ENCODE measurements around the gene TPBGL. TPM values are rescaled to one million over a fixed set of nuclear protein-coding genes. Genes with fewer than 3 reads are reported as not detected.

TPBGL gene
- total RNA-seq, 1 donor = 0.10 TPM

DNA sequence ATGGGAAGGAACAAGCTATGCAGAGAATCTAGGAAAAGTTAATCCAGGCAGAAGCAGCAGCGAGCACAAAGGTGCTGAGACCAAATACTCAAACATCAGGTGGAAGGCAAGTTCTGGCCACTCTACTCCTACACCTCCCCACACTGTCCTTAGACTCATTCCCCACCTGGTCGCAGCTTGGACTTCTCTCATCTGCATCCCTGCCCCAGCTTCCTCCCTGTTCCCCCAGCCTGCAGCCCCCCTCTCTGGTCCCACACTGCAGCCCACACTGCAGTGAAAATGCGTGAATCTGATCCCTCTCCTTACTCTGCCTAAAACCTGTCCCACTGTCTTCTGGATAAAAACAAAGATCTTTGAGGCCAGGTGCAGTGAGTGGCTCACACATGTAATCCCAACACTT lies 9.1 kb downstream of the TPBGL start:
- no peak overlapping the region for H3K4me3 ChIP-seq (ENCODE audit: low read length)
- H3K27me3 ChIP-seq (ENCODE audit: insufficient read depth, low read length) = peaks cover 7% of the 10 kb centered on the region
- H3K4me1 ChIP-seq (ENCODE audit: insufficient read depth, low read length) = no peaks in the 10 kb centered on the region
- peaks cover 4% of the 10 kb centered on the region for H3K9me3 ChIP-seq (ENCODE audit: low read depth, low read length)

DNA sequence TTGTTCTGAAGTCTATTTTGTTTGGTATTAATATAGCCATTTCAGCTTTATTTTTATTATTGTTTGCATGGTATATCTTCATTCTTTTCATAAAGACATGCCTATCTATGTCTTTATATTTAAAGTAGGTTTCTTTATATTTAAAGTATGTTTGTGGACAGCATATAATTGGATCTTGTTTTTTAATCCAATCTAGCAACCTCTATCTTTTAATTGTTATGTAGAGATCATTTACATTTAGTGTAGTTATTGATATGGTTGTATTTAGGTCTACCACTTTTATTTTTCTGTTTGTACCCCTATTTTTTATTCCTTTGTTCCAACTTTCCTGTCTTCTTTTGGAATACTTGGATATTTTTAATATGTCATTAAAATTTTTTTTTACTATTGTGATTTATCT lies 13.8 kb downstream of the TPBGL start:
- Histone ChIP-seq H3K4me1 (ENCODE audit: insufficient read depth, low read length) (no peaks in the 10 kb centered on the region), H3K4me3 (ENCODE audit: low read length) (no peak overlapping the region), H3K9me3 (ENCODE audit: low read depth, low read length) (peaks cover 4% of the 10 kb centered on the region), H3K27me3 (ENCODE audit: insufficient read depth, low read length) (peaks cover 7% of the 10 kb centered on the region)

- peaks cover 59% of the 10 kb centered on the region for H3K4me1 ChIP-seq (ENCODE audit: insufficient read depth, low read length)
- no peaks in the 10 kb centered on the region for H3K9me3 ChIP-seq (ENCODE audit: low read depth, low read length)
- no peak overlapping the region for H3K4me3 ChIP-seq (ENCODE audit: low read length)
- no peaks in the 10 kb centered on the region for H3K27me3 ChIP-seq (ENCODE audit: insufficient read depth, low read length)
Observed at GRCh38 chr11:75260396-75261170, 20.0 kb downstream of the TPBGL start.

- Histone ChIP-seq H3K4me1 (ENCODE audit: insufficient read depth, low read length) (peaks cover 72% of the 10 kb centered on the region), H3K4me3 (ENCODE audit: low read length) (no peak overlapping the region), H3K9me3 (ENCODE audit: low read depth, low read length) (no peaks in the 10 kb centered on the region), H3K27me3 (ENCODE audit: insufficient read depth, low read length) (no peaks in the 10 kb centered on the region)
Observed at GRCh38 chr11:75261902-75262361, 21.4 kb downstream of the TPBGL start.

- H3K4me3 ChIP-seq (ENCODE audit: low read length) = no peak overlapping the region
- no peaks in the 10 kb centered on the region for H3K9me3 ChIP-seq (ENCODE audit: low read depth, low read length)
- peaks cover 76% of the 10 kb centered on the region for H3K4me1 ChIP-seq (ENCODE audit: insufficient read depth, low read length)
- H3K27me3 ChIP-seq (ENCODE audit: insufficient read depth, low read length) = no peaks in the 10 kb centered on the region
Observed at GRCh38 chr11:75262436-75262835, 21.9 kb downstream of the TPBGL start.

DNA sequence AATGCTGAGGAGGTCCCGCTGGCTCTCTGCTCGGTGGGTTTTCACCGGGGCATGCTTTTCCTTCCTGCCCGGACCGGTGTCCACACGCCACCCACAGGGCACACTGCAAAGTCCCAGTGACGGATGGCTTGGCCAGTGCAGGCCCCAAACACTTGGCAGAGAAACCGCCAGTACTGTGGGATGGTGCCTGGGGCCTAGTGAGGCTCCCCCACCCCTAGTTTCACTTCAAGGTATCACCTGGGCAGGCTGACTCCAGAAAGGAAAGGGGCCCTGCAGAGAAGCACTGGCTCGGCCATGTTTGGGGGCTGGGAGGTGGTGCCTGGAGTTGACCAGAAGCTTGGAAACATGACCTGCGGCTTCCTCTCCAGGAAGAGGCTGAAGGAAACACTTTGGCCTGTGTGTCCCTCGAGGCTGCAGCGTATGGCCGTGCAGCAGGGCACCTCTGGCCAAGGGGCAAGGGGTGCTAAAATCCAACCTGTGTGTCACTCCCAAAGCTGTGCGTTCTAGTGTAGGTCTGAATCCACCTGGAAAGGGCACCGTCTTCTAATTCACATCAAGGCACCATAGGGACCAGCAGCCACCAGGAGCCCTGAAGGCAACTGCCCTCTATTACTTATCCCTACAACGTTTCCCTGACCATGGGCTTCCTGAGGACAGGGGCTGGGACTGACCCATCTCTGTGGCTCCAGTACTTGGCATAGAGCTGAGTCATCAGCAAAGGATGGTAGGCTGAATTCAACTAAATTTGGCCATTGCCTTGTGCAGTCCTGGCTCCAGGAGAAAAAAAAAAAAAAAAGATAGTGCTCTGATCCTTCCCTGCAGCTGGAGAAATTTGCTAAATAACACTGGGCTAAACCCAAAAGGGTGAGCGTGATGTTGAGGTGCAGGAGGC lies 22.6 kb downstream of the TPBGL start:
- Histone ChIP-seq H3K27me3 (ENCODE audit: insufficient read depth, low read length) (no peaks in the 10 kb centered on the region), H3K9me3 (ENCODE audit: low read depth, low read length) (no peaks in the 10 kb centered on the region), H3K4me1 (ENCODE audit: insufficient read depth, low read length) (peaks cover 76% of the 10 kb centered on the region), H3K4me3 (ENCODE audit: low read length) (no peak overlapping the region)

DNA sequence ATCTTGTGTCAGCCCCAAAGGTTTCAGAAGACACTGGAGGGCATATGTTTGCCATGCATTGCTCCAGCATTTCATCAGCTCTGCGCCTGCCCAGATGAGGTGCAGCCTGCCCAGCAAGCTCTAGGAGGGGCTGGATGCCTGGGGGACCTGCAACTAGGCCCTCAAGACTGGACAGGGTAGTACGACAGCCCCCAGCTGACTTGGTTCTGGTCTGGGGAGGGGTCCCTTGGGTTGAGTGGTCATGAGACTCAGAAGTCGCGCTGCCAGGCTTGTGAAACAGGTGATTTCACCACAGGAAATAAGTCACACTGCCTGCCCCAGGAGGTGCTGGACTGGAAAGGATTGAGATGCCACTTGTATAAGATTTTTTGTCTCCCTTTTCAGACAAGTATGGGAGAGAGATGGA lies 23.4 kb downstream of the TPBGL start:
- peaks cover 76% of the 10 kb centered on the region for H3K4me1 ChIP-seq (ENCODE audit: insufficient read depth, low read length)
- H3K9me3 ChIP-seq (ENCODE audit: low read depth, low read length) = no peaks in the 10 kb centered on the region

GRCh38 chr11:75264356-75264755 lies 23.8 kb downstream of the TPBGL start:
- Histone ChIP-seq H3K9me3 (ENCODE audit: low read depth, low read length) (no peaks in the 10 kb centered on the region), H3K4me1 (ENCODE audit: insufficient read depth, low read length) (peaks cover 76% of the 10 kb centered on the region), H3K27me3 (ENCODE audit: insufficient read depth, low read length) (no peaks in the 10 kb centered on the region), H3K4me3 (ENCODE audit: low read length) (no peak overlapping the region)

More for the DNA sequence above, 23.4 kb downstream of the TPBGL start:
- Histone ChIP-seq H3K27me3 (ENCODE audit: insufficient read depth, low read length) (no peaks in the 10 kb centered on the region), H3K4me3 (ENCODE audit: low read length) (no peak overlapping the region)

DNA sequence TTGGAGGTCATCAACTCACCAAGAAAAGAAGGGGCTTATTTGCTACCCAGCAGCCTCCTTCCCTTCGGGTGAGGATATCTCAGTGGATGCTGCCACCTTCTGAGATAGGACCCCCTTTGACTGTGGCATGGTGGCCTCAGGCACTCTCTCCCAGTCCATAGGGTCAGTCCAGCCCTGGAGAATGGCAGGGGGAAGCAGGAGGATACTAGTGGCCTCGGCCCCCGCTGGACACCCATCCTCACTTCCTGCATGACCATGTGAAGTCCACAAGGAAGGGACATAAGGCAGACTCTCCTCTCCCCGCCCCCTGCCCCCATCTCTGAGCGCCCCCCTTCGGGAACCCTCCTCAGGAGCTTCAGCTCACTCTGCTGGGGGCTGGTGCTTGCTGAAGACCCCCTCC lies 24.4 kb downstream of the TPBGL start:
- Histone ChIP-seq H3K4me1 (ENCODE audit: insufficient read depth, low read length) (peaks cover 73% of the 10 kb centered on the region), H3K9me3 (ENCODE audit: low read depth, low read length) (no peaks in the 10 kb centered on the region), H3K4me3 (ENCODE audit: low read length) (no peak overlapping the region)

DNA sequence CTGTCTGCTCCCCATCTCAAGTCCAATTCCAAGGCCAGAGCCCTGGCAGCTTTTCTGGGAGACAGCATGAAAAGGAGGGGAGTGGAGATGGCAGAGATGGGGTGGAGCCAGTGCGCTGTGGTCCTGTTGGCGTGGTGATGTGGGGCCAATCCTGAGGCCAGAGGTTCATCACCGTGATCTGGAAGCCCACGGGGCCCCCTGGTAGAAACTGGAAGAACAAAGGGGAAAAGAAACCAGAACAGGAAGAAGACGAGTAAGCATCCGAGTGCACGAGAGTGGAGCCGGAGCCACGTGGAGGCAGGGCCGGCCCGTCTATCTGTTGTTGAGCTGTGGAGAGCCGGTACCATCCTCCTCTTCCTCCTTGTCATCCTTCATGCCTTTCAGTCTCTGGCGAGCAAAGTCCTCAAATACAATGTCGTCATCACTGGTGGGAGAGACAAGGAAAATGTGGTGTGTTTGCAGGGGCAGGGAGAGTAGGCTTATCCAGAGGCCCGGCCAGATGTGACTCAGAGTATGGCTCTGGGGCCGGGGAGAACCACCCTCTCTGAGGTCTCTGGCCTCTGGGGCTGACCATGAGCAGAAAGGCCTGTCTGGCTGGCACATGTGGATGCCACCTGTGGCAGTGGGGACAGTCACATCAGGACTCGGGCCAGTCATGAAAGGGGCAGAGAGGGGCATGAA lies 25.4 kb downstream of the TPBGL start:
- Histone ChIP-seq H3K9me3 (ENCODE audit: low read depth, low read length) (no peaks in the 10 kb centered on the region), H3K27me3 (ENCODE audit: insufficient read depth, low read length) (no peaks in the 10 kb centered on the region), H3K4me1 (ENCODE audit: insufficient read depth, low read length) (peaks cover 63% of the 10 kb centered on the region), H3K4me3 (ENCODE audit: low read length) (no peak overlapping the region)

More for the DNA sequence above, 24.4 kb downstream of the TPBGL start:
- no peaks in the 10 kb centered on the region for H3K27me3 ChIP-seq (ENCODE audit: insufficient read depth, low read length)

- H3K4me1 ChIP-seq (ENCODE audit: insufficient read depth, low read length) = peaks cover 50% of the 10 kb centered on the region
- no peaks in the 10 kb centered on the region for H3K27me3 ChIP-seq (ENCODE audit: insufficient read depth, low read length)
- no peaks in the 10 kb centered on the region for H3K9me3 ChIP-seq (ENCODE audit: low read depth, low read length)
Observed at GRCh38 chr11:75267171-75267970, 26.8 kb downstream of the TPBGL start.

DNA sequence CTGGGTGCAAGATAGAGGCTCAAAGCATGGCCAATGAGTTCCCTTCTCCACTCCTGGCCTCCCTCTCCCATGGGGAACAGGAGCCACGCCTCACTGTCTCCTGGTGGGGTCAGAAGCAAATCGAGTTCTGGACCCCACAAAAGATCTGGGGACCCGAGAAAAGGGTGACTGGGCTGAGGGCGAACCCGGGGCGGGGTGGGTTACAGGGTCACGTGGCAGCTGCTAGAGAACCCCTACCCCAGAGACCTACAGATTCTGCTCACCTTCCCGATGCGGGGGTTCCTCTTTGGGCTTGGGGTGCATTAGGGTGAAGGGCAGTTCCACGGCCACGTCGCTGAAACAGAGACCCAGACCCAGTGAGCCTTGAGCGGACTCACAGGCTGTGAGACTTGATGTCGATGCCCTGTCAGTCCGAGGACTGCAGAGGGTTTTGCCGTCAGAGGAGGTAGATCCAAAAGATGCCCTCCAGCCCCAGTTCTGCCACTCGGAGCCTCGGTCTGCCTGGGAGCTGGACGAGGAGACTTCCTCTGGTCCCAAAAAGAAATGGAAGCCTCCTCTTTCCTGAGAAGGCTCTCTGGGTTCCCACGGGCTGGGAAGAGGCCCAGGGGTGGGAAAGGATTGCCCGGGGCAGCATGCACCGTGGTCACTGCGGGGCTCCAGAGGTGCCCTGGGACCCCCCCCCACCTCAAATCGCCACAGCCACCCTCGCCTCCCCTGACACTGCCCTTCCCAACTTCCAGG lies 28.2 kb downstream of the TPBGL start:
- Histone ChIP-seq H3K9me3 (ENCODE audit: low read depth, low read length) (no peaks in the 10 kb centered on the region), H3K4me1 (ENCODE audit: insufficient read depth, low read length) (peaks cover 50% of the 10 kb centered on the region), H3K4me3 (ENCODE audit: low read length) (no peak overlapping the region), H3K27me3 (ENCODE audit: insufficient read depth, low read length) (no peaks in the 10 kb centered on the region)

More at GRCh38 chr11:75267171-75267970, 26.8 kb downstream of the TPBGL start:
- H3K4me3 ChIP-seq (ENCODE audit: low read length) = no peak overlapping the region

DNA sequence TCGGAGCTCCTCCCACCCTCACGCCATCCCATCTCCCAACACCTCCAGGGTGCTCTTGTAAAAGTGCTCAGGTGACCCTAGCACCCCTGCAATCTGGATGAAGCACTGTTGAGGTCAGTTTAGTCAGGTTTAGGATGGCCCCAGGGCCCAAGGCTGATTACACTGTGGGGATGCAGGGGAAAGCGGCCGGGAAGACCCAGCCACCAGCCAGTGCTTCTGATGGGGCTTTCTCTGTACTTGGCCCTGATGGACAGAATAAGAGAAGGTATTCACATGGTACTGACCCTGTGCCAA lies 28.7 kb downstream of the TPBGL start:
- no peaks in the 10 kb centered on the region for H3K9me3 ChIP-seq (ENCODE audit: low read depth, low read length)
- H3K4me3 ChIP-seq (ENCODE audit: low read length) = no peak overlapping the region
- no peaks in the 10 kb centered on the region for H3K27me3 ChIP-seq (ENCODE audit: insufficient read depth, low read length)
- H3K4me1 ChIP-seq (ENCODE audit: insufficient read depth, low read length) = peaks cover 50% of the 10 kb centered on the region

DNA sequence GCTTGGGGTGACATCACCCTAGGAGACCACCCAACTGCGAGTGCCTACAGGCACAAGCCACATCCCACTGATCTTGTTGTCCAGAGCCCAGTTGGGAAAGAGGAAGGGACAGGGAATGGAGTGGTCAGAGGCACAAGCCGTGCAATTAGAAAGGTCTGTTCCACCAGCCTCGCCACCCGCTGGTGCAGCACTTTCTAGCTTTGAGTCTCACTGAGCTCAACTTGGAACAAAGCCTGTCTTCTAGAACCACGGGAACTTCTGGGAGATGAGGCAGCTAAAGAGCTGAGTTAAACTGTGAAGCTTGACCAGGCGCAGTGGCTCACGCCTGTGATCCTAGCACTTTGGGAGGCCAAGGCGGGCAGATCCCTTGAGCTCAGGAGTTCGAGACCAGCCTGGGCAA lies 29.3 kb downstream of the TPBGL start:
- H3K27me3 ChIP-seq (ENCODE audit: insufficient read depth, low read length) = no peaks in the 10 kb centered on the region
- no peaks in the 10 kb centered on the region for H3K9me3 ChIP-seq (ENCODE audit: low read depth, low read length)
- peaks cover 50% of the 10 kb centered on the region for H3K4me1 ChIP-seq (ENCODE audit: insufficient read depth, low read length)

More for the DNA sequence above, 29.3 kb downstream of the TPBGL start:
- H3K4me3 ChIP-seq (ENCODE audit: low read length) = no peak overlapping the region

All from mononuclear cell (primary cell).